Mesenteric fat pad (tissue), 1 donor: ENCODE measurements around the gene YIPF3. TPM values are rescaled to one million over a fixed set of nuclear protein-coding genes. Genes with fewer than 3 reads are reported as not detected.
"Not testable (repeated sequence)": the region's sequence is repeated elsewhere in the genome, so short reads cannot be mapped to it uniquely, and the experiment has no call there.

Experiments used
- DNase-seq: peaks from one replicate; pipeline ENCODE4 v3.0.0-alpha.2; 2020; ENCODE audit warnings: low spot score
- total RNA-seq: library from RNA; stranded (reverse); fragmentation: NEBNext Ultra II Directional; extraction: Animal tissue kit (Norgen Biotek cat#: 25700); gene quantifications from one replicate; pipeline ENCODE4 v1.2.1, GENCODE V29; 2021
- donor health status: DM: yes; HTN: yes; CAD: no.

The YIPF3 gene
- total RNA-seq, 1 donor from 2014 or later, result 72.5 TPM

GRCh38 chr6:43467265-43467664 lies 49.5 kb downstream of the YIPF3 start:
- not testable (repeated sequence) for DNase-seq

GRCh38 chr6:43465948-43466347 lies 50.8 kb downstream of the YIPF3 start:
- DNase-seq, result no peak

- DNase-seq, result no peak
These were observed 52.4 kb downstream of the YIPF3 start for GRCh38 chr6:43464337-43464736.

GRCh38 chr6:43461936-43462335 lies 54.8 kb downstream of the YIPF3 start:
- DNase-seq, result no peak

Other genes starting within 250 kb of the YIPF3 start
- not detected for gene SLC22A7, start 218.7 kb downstream of the YIPF3 start, total RNA-seq
- 0.58 TPM for gene CRIP3, start 208.1 kb downstream of the YIPF3 start, total RNA-seq
- 16.1 TPM for gene ZNF318, start 147.3 kb downstream of the YIPF3 start, total RNA-seq
- gene ABCC10, start 89.4 kb downstream of the YIPF3 start, total RNA-seq, result 22.0 TPM
- gene DLK2, start 61.4 kb downstream of the YIPF3 start, total RNA-seq, result not detected
- 20.3 TPM for gene TJAP1, start 39.4 kb downstream of the YIPF3 start, total RNA-seq
- gene LRRC73, start 6.6 kb downstream of the YIPF3 start, total RNA-seq, result 0.45 TPM
- gene POLR1C, start 163 bp upstream of the YIPF3 start, total RNA-seq, result 37.3 TPM
- gene XPO5, start 59.1 kb upstream of the YIPF3 start, total RNA-seq, result 43.6 TPM
- gene POLH, start 59.3 kb upstream of the YIPF3 start, total RNA-seq, result 10.7 TPM
- gene GTPBP2, start 112.3 kb upstream of the YIPF3 start, total RNA-seq, result 101 TPM
- 19.0 TPM for gene MAD2L1BP, start 118.9 kb upstream of the YIPF3 start, total RNA-seq
- gene RSPH9, start 128.1 kb upstream of the YIPF3 start, total RNA-seq, result not detected
- gene MRPS18A, start 170.9 kb upstream of the YIPF3 start, total RNA-seq, result 34.5 TPM